ENCODE results near the gene RFNG.

Gene RFNG

GRCh38 chr17:82077617-82078358 is 26.2 kb upstream of the RFNG start:
- no peak for DNase-seq

- DNase-seq: no peak
Observed at GRCh38 chr17:82076785-82077591, 25.4 kb upstream of the RFNG start.

GRCh38 chr17:82076018-82076784 is 24.6 kb upstream of the RFNG start:
- DNase-seq: no peak

- DNase-seq: no peak
Observed at GRCh38 chr17:82073446-82073845, 21.8 kb upstream of the RFNG start.

GRCh38 chr17:82072827-82073226 is 21.2 kb upstream of the RFNG start:
- no peak for DNase-seq

- DNase-seq: no peak
Observed at GRCh38 chr17:82070611-82071010, 19.0 kb upstream of the RFNG start.

- DNase-seq: peak; percentile 77 to 93 (median 88)
Observed at GRCh38 chr17:82065638-82066303, 14.2 kb upstream of the RFNG start, which contains the start of gene DUS1L. Gene DUS1L (minus strand): TSS chr17:82065804. CDS start chr17:82065059, 745 bp downstream.

- DNase-seq: peak; percentile 35 to 72 (median 56)
Observed at GRCh38 chr17:82065193-82065637, 13.6 kb upstream of the RFNG start.

GRCh38 chr17:82064433-82065192 is 13.0 kb upstream of the RFNG start:
- DNase-seq: no peak

GRCh38 chr17:82063424-82064415 is 12.1 kb upstream of the RFNG start:
- no peak for DNase-seq

- no peak for DNase-seq
Observed at GRCh38 chr17:82062984-82063368, 11.4 kb upstream of the RFNG start.

GRCh38 chr17:82062076-82062983 is 10.7 kb upstream of the RFNG start:
- DNase-seq: peak in 1 of 4 experiments; percentile 31

- no peak for DNase-seq
Observed at GRCh38 chr17:82061047-82061925, 9.7 kb upstream of the RFNG start.

GRCh38 chr17:82060614-82061013 is 9.0 kb upstream of the RFNG start:
- no peak for DNase-seq

GRCh38 chr17:82060001-82060380 is 8.4 kb upstream of the RFNG start:
- no peak for DNase-seq

GRCh38 chr17:82059272-82060000 is 7.8 kb upstream of the RFNG start:
- no peak for DNase-seq

- DNase-seq: no peak
Observed at GRCh38 chr17:82058855-82059249, 7.2 kb upstream of the RFNG start.

Measured in suppressor macrophage (primary cell).